Psoas muscle (tissue), 8 donors: ENCODE results near the gene MLH1. TPM values are rescaled to one million over a fixed set of nuclear protein-coding genes. Genes with fewer than 3 reads are reported as not detected.

Experiments used
- ATAC-seq, 4 donors: fragments of 200-7000 bp; cut with Tn5 transposase; one replicate each; pipeline ENCODE4 v1.9.1; 2020; ENCODE audit warnings: moderate library complexity in 3 of 4, mild to moderate bottlenecking in 2 of 4
- DNase-seq, 2 donors: peaks; one replicate each; pipeline ENCODE4 v3.0.0-alpha.2; 2020
- H3K27ac ChIP-seq: fragments of 200-600 bp; one replicate; pipeline ENCODE4 v1.8.0; 2022
- H3K27me3 ChIP-seq, 3 donors: fragments of 200-600 bp in 1 of 3; one replicate each; pipeline versions ENCODE4 v1.6.1 to v1.8.0; 2013 to 2022; ENCODE audit warnings: low read length in 2 of 3, mild to moderate bottlenecking in 2 of 3, moderate library complexity in 1 of 3; ENCODE audit not compliant: insufficient read depth in 3 of 3
- H3K36me3 ChIP-seq, 2 donors: fragments of 200-600 bp in 1 of 2; one replicate each; pipeline versions ENCODE4 v1.6.1 to v1.8.0; 2013 to 2022; ENCODE audit warnings: low read depth in 1 of 2, mild to moderate bottlenecking in 1 of 2, moderate library complexity in 1 of 2; ENCODE audit not compliant: insufficient read depth in 1 of 2
- H3K4me1 ChIP-seq: fragments of 200-600 bp; one replicate; pipeline ENCODE4 v1.8.0; 2022
- H3K4me3 ChIP-seq: fragments of 200-600 bp; one replicate; pipeline ENCODE4 v1.8.0; 2022; ENCODE audit warnings: mild to moderate bottlenecking
- H3K9me3 ChIP-seq: fragments of 200-600 bp; one replicate; pipeline ENCODE4 v1.8.0; 2022
- WGBS, 3 donors: extraction: QIAGEN DNeasy Blood & Tissue Kit; methylation state at CpG; one replicate each; pipeline versions ENCODE4 v1.1.6 to v1.1.7; 2013; 5-methylcytosine and 5-hydroxymethylcytosine counted together
- intact Hi-C, 2 donors: fragments of 100-400 bp; cut with DNase I; formaldehyde crosslinking; loops; one replicate each; pipeline versions ENCODE4 v1.11.0 to v1.14.2; 2022
- polyA plus RNA-seq, 3 donors: library from polyadenylated mRNA; stranded (reverse); fragments of 200-250 nt; gene quantifications; one replicate each; pipeline ENCODE4 v1.2.3, GENCODE V29; 2013
- total RNA-seq, 4 donors: library from RNA; stranded (reverse); fragmentation: NEBNext Ultra II Directional in 2 of 4; extraction: Animal tissue kit (Norgen Biotek cat#: 25700) in 2 of 4; gene quantifications; one replicate each; pipeline versions ENCODE4 v1.2.1 to v1.2.4, GENCODE V29; 2021 to 2023
- TF ChIP-seq, protein P1 (sequence below): fragments of 200-600 bp; IDR thresholded peaks from one replicate; pipeline ENCODE4 v1.8.0; 2022; ENCODE audit warnings: antibody characterized with exemption
- donor health status: healthy with polysubstance abuse.
- donor health status: DM: no; HTN: no; CAD: no; lungs with moderate emphysema.
- donor health status: Bipolar disorder and iron deficiency.
- donor health status: healthy.
- donor health status: DM: yes; HTN: yes; CAD: no.
- donor health status: DM: no; HTN: no; CAD: no.
- donor health status: DM: no; HTN: no; CAD: no.
- donor health status: DM: yes; HTN: yes; CAD: no.

MLH1 gene
- total and polyA plus RNA-seq, 7 donors: 26.5 to 37.7 (median 32.5) TPM

GRCh38 chr3:37071921-37072320, 78.6 kb downstream of the MLH1 start:
- ATAC-seq (no peak), DNase-seq (no peak)
- no peak overlapping the region for H3K4me3 ChIP-seq
- intact Hi-C loops: no loop called here
- H3K9me3 ChIP-seq: no peaks in the 10 kb centered on the region
- H3K36me3 ChIP-seq: peaks cover 5 to 91% of the 10 kb centered on the region in 2 donors
- no peaks in the 10 kb centered on the region for H3K27me3 ChIP-seq
- TF ChIP-seq, protein P1, sequence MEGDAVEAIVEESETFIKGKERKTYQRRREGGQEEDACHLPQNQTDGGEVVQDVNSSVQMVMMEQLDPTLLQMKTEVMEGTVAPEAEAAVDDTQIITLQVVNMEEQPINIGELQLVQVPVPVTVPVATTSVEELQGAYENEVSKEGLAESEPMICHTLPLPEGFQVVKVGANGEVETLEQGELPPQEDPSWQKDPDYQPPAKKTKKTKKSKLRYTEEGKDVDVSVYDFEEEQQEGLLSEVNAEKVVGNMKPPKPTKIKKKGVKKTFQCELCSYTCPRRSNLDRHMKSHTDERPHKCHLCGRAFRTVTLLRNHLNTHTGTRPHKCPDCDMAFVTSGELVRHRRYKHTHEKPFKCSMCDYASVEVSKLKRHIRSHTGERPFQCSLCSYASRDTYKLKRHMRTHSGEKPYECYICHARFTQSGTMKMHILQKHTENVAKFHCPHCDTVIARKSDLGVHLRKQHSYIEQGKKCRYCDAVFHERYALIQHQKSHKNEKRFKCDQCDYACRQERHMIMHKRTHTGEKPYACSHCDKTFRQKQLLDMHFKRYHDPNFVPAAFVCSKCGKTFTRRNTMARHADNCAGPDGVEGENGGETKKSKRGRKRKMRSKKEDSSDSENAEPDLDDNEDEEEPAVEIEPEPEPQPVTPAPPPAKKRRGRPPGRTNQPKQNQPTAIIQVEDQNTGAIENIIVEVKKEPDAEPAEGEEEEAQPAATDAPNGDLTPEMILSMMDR: no peak
- H3K27ac ChIP-seq: no peak overlapping the region
- WGBS, 3 donors: 92 to 96% (median 96%) methylated on average over 3 of the region's 3 CpGs
- H3K4me1 ChIP-seq: peaks cover 4% of the 10 kb centered on the region

GRCh38 chr3:37072892-37073291, 79.6 kb downstream of the MLH1 start:
- Histone ChIP-seq H3K27ac (no peak overlapping the region), H3K4me1 (peaks cover 4% of the 10 kb centered on the region), H3K36me3 (peaks cover 5 to 91% of the 10 kb centered on the region in 2 donors), H3K9me3 (no peaks in the 10 kb centered on the region), H3K27me3 (no peaks in the 10 kb centered on the region), H3K4me3 (no peak overlapping the region)
- DNase-seq (no peak), ATAC-seq (no peak)
- TF ChIP-seq, protein P1: no peak
- intact Hi-C loops: no loop called here
- WGBS, 3 donors: 46 to 55% (median 48%) methylated on average over 2 of the region's 2 CpGs

- no peak for DNase-seq
- WGBS, 3 donors: 66 to 83% (median 82%) methylated on average over 3 of the region's 3 CpGs
- Histone ChIP-seq H3K27me3 (no peaks in the 10 kb centered on the region), H3K4me1 (no peaks in the 10 kb centered on the region), H3K27ac (no peak overlapping the region), H3K9me3 (no peaks in the 10 kb centered on the region), H3K36me3 (peaks cover 3 to 91% of the 10 kb centered on the region in 2 donors), H3K4me3 (no peak overlapping the region)
- intact Hi-C loops: no loop called here
- ATAC-seq: no peak
- TF ChIP-seq, protein P1: no peak
Measured at GRCh38 chr3:37074178-37074577, 80.9 kb downstream of the MLH1 start.

- 95 to 100% (median 95%) methylated on average over 1 of the region's 1 CpG for WGBS, 3 donors
- Histone ChIP-seq H3K27me3 (no peaks in the 10 kb centered on the region), H3K36me3 (peaks cover 5 to 96% of the 10 kb centered on the region in 2 donors), H3K27ac (no peak overlapping the region), H3K4me1 (no peaks in the 10 kb centered on the region), H3K4me3 (no peak overlapping the region), H3K9me3 (no peaks in the 10 kb centered on the region)
- TF ChIP-seq, protein P1: no peak
- ATAC-seq (no peak), DNase-seq (no peak)
- intact Hi-C loops: no loop called here
Measured at GRCh38 chr3:37075955-37076354, 82.6 kb downstream of the MLH1 start.

GRCh38 chr3:37082317-37082716, 89.0 kb downstream of the MLH1 start:
- WGBS, 3 donors: 80 to 92% (median 91%) methylated on average over 3 of the region's 3 CpGs
- H3K36me3 ChIP-seq: peaks cover 4 to 88% of the 10 kb centered on the region in 2 donors
- no peak overlapping the region for H3K27ac ChIP-seq
- DNase-seq (no peak), ATAC-seq (no peak)
- no peaks in the 10 kb centered on the region for H3K9me3 ChIP-seq
- no peaks in the 10 kb centered on the region for H3K27me3 ChIP-seq
- H3K4me1 ChIP-seq: no peaks in the 10 kb centered on the region
- H3K4me3 ChIP-seq: no peak overlapping the region
- TF ChIP-seq, protein P1: no peak
- intact Hi-C loops: no loop called here
